HUDEP-2 (cell line): ENCODE data around the gene ANAPC4.
"Not testable (repeated sequence)": the region's sequence is repeated elsewhere in the genome, so short reads cannot be mapped to it uniquely, and the experiment has no call there.

Source experiments
- DNase-seq, 76 experiments: peaks; one replicate each; lab custom pipeline; 2025; ENCODE audit not compliant: unreplicated experiment in 76 of 76; lab: John Stamatoyannopoulos, UW

Gene ANAPC4, protein sequence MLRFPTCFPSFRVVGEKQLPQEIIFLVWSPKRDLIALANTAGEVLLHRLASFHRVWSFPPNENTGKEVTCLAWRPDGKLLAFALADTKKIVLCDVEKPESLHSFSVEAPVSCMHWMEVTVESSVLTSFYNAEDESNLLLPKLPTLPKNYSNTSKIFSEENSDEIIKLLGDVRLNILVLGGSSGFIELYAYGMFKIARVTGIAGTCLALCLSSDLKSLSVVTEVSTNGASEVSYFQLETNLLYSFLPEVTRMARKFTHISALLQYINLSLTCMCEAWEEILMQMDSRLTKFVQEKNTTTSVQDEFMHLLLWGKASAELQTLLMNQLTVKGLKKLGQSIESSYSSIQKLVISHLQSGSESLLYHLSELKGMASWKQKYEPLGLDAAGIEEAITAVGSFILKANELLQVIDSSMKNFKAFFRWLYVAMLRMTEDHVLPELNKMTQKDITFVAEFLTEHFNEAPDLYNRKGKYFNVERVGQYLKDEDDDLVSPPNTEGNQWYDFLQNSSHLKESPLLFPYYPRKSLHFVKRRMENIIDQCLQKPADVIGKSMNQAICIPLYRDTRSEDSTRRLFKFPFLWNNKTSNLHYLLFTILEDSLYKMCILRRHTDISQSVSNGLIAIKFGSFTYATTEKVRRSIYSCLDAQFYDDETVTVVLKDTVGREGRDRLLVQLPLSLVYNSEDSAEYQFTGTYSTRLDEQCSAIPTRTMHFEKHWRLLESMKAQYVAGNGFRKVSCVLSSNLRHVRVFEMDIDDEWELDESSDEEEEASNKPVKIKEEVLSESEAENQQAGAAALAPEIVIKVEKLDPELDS

DNA sequence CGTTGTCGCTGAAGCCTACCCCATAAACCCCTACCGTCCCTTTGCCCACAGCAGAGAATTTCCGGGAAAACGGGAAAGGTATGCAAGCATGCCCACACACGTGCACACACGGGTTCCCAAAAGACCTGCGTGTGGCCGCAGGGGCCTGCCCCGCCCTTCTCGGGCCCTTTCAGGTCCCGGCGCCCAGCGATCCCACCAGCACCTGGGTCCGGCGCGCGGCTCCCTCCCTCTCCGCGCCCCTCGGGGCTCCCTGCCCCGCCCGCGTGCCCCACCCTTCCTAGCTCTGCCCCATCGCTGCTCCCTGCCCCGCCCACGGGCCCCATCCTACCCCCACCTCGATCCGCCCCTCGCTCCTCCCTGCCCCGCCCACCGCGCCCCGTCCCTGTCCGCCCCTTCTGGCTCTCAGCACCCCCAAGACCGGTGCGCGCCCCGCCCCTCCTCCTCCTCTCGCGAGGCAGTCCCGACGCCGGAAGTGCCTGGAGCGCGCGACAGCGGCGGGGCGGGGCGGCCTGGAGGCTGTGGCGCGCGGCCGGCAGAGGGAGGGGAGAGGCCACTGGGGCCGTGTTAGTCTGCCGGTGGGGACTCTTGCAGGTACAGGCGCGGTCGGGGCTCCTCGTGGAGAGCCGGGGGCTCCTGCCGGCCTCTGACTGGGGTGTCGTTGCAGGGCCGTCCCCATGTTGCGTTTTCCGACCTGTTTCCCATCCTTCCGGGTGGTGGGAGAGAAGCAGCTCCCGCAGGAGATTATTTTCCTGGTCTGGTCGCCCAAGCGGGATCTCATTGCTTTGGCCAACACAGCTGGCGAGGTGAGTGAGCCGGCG lies at the start of gene ANAPC4:
ANAPC4 (plus strand) TSS at position 510 of the 818 bp plus-strand sequence; CDS start at position 675, 165 bp downstream.
- peak; percentile 10 to 98 (median 94) for DNase-seq

DNA sequence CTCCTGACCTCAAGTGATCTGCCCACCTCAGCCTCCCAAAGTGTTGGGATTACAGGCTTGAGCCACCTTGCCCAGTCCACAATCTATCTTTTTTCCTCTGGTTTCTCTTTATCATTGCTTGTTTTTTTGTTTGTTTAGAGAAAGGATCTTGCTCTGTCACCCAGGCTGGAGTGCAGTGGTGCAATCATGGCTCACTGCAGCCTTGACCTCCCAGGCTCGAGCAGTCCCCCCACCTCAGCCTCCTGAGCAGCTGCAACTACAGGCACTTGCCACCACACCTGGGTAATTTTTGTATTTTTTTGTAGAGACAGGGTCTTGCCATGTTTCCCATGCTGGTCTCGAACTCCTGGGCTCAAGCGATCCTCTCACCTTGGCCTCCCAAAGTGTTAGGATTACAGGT lies 48.6 kb upstream of the ANAPC4 start:
- not testable (repeated sequence) for DNase-seq

DNA sequence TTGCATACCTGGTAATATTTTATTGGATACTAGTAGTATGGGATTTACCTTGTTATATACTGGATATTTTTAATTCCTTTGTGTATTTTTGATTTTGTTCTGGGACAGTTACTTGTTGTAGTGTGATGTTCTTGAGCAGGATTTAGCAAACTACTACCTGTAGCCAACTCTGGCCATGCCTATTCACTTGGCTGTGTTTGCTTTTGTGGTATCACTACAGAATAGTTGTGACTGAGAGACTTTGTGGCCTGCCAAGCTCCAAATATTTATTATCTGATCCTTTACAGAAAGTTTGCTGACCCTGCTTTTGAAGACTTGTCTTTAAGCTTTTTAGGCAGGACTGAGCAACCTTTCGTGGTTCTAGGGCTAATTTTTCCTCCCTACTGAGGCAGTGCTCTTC lies 46.7 kb upstream of the ANAPC4 start:
- DNase-seq, result no peak

DNA sequence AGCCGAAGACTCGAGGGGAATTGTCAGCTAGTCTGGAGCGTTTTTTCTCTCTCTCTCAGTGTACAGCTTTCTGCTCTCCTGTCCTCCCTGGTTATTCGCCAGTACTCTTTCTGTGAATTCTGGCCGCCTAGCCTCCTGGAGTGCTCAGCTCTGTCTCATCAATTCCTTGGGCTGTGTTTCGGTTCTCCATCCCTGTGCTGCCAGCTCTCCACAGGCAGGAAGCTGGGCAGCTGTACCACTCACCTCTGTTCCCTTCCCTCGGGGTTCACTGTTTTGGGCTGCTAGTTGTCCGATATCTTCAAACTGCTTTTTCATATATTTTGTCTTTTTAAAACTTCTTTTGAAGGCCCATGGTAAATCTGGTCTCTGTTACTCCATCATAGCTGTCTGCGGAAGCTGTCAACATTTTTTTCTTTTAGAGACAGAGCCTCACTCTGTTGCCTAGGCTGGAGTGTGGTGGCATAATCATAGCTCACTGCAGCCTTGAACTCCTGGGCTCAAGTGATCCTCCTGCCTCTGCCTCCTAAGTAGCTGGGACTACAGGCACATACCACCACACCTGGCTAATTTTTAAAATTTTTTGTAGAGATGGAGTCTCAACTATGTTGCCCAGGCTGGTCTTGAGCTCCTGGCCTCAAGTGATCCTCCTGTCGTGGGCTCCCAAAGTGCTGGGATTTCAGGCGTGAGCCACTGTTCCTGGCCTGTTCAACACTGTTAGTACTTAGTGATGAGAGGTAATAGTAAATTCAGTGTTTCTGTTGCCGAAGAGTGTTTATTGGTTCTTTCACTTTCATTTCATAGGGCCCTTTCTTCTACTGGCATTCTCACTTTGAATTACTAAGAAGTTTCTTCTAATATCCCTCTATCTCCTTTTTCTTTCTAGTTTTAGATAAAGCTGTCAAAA lies 45.9 kb upstream of the ANAPC4 start:
- DNase-seq, result no peak

DNA sequence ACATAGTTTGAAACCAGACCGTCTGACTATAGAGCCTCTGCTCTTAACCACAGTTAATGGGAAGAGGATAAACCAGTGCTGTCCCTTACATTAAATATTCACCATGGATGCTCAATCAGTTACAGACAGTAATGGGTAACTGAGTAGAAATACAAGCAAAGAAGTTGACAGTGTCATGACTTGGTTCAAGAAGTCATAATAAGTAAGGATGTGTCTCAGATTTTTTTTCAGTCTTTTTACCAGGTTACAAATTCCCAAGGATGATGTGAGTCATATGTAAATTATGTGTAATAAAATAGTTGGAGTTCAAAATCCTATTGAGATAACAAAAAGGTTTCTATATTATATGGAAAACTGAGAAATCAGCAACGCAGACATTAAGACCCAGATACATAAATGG lies 33.4 kb upstream of the ANAPC4 start:
- no peak for DNase-seq

DNA sequence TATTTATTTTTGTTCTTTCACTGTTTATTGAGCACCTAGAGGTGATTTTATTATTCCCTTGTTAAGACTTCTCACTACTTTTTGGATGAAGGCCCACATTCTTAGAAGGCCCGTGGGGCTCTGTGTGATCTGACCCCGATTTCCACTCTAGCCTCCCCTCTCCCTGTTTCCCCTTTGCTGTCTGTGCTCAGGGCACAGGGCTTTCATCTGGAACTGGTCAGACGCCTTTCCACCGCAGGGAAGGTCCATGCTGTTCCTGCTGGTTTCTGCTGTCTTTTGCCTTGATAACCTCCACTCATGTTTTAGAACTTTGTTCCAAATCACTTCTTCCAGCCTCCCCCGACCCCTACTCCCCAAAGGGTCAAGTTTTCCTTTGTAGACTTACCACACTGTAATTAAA lies 31.3 kb upstream of the ANAPC4 start:
- DNase-seq, result no peak

DNA sequence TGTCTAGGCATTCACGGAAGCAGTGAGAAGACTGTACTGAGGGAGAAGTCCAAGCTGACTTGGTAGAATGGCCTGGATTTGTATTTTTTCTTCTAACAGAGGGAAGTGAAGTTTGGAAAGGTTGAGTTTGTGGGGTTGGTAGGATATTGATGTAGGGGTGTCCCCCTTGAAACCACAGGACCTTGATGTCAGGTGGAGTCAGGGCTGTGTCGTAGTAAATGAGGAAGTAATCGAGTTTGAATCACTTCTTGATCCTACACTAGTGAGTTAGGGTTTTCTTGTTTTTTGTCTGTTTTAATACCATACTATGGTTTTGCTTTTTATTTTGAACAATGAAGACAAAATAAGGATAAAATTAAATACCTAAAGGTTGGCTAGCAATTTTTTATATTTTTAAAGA lies 30.1 kb upstream of the ANAPC4 start:
- no peak for DNase-seq

DNA sequence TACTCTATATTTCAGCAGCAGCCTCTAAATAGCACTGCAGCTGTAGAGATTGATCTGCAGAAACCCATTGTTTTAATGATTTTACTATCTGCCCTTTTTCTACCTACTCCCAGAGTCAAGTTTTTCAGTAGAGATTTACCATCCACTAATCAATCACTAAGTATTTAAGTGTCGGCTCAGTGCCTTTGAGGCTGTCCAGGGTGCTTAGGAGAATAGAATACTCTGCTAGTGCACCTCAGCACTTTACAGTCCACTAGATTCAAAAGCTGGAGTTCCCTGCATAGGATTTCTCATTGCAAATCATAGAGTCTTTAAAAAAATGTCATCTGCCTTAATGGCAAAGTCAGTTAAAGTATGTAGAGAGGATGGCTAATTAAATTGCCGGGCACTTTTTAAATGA lies 29.6 kb upstream of the ANAPC4 start:
- no peak for DNase-seq

DNA sequence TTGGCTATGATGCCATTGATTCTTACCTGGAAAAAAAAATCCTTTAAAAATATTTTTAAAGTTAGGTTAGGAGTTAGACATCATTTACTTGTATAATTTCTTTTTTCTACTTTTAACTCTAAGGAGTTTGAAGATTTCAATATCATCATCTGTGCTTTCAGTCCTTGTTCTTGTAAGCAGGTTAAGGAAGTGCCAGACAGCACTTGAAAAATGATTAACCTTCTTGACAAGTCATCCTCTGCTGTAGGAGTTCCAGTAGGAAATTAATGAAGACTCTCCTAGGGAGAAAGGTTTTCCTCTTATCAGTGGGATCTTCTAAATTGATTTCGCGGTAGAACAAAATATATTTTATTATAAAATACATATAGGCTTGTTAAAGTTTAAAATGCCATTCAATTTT lies 29.1 kb upstream of the ANAPC4 start:
- no peak for DNase-seq

DNA sequence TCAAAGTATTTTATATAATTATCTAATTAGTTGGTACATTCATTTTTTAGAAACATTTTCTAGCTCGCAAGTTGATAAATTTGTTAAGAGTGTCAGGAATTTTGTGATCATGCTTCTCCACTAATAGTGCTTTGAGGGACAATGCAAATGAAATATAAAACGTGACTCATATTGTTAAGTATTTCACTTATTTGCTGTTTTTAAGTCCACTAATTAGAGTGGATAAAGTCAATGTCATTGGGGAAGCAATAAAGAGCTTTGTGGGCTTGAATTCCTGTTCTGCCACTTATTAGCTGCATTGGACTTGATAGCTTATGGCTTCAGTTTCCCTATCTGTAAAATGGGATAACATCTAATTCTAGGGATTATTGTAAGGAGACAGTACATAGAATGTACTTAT lies 26.5 kb upstream of the ANAPC4 start:
- no peak for DNase-seq

DNA sequence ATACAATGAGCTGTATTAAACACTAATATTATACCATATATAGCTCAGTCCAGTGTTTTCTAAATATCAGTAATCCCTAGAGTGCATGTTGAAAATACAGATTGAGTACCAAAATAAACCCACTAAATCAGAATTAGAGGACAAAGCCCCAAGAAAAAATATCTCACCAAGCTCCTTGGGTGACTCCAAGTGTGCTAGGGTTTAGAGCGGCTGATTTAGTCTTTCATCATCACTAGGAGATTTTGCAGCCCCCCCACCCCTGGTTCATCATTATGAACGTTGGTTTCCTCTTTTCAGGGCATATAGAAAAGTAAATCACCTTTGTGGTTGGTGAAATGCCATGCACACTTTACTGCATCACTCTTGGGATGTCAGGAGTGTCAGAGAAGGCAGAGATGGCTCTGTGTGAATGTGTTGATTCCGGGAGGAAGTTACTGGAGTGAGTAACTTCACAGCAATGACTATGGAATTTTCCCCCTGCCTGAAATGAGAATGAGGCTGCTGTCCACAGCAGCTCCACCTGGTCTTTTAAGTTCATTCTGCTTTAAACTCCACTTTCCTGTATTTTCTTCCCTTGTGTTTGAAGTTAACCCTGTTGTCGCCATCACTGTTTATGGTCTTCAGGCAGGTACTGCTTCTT lies 25.2 kb upstream of the ANAPC4 start:
- DNase-seq, result no peak

DNA sequence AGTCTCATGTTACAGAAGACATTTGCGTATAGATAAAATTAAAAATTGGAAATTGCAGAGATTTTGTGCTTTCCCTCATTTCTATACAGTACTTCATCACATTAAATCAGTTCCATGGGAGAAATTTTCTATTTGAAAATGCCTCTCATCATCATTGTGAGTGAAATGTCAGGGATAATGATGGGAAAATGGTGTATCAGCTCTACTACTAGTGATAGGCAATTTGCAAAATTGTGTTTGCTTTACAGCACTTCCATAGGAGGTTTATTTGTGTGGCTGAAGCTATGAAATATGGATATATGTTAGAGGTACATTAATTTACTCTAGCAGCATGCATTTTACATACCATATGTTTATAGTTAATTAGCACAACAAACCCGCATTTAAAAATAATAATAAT lies 21.0 kb upstream of the ANAPC4 start:
- DNase-seq, result no peak

DNA sequence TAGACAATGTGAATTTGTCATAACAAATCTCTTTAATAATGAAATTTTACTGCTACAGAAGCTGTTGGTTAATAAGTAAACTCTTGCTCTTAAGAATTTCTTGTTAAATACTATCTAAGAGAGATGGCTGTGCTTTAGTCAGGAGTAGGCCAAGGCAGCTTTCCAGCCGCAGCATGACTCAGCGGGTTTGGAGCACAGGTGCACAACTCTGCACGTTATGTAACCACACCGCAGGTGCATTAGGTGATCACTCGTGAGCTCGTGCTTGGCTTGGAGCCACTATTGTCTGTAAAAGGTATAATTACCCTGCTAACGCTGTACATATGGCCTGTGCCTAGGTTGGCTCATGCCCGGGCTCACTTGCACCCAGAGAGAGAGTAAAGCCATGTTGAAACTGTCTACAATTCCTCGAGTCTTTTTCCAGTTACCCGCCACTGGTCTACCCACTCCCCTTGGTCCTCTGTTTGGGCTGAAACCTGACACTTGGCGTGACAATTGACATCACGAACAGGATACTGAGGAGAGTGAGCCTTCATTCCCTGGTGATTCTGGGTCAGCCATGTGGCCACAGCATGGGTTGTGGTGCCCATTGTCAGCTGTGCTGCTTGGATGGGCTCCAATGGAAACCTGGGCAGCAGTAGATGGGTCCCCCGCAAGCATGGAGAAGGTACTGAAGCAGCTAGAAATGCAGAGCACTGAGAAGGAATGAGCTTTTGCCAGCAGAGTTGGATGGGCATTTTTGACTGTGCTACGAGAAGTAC lies 18.4 kb upstream of the ANAPC4 start:
- DNase-seq, result no peak

DNA sequence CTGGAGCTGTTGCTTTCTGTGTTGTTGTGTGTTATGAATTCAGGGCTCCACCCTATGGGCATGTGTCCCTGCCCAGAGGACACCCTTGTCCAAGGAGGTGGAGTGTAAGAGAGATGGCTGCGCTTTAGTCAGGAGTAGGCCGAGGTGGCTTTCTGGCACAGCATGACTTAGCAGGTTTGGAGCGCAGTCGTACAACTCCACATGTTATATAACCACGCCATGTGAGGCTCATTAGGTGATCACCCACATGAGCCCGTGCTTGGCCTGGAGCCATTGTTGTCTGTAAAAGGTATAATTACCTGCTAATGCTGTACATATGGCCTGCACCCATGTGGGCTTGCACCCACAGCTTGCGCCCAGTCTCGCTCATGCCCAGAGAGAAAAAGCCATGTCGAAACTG lies 15.8 kb upstream of the ANAPC4 start:
- no peak for DNase-seq

DNA sequence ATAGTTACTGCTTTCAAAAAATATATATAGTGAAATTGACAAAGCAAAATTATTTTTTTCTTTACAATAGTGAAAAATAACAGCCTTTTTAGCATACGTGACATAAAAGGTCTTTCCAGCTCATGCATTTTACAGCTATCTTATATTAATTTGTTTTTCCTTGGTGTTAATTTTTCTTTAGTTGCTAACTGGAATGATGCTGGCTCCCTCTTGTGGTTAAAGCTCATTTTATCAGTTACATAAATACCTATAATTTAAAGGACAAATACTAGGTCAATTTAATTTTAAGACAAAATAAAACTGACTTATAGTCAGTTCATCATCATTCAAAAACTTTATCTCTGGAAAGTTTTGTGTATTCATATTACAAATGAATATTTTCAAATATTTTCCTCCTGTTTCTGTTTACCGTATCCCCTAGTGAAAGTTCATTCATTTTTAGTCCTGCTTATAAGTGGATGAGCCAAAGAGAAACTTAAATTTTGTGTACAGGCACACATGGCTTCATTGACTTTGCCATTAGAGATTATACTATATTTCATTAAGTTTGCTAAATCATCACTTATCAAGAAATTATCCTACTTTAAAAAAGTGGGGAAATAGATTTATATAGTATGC lies 9.9 kb upstream of the ANAPC4 start:
- peak in 16 of 76 experiments; percentile 3 to 44 (median 19) for DNase-seq

DNA sequence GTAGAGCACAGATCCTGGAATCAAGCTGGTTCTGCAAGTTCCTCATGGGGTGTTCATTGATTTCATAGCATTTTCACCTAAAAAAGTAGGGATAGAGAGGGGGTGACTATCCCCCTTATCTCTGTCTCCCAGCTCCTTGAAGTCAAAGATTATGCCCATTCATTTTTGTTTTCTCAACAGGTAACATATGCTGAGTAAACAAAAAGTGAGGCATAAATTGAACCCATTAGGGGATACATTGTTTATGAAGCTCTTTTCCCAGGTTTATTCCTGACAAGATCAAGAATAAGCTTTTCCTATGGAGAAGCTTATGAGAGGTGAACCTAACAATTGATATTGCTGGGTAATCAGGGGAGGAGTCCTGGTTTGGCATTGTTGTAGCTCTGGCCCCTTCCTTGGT lies 9.2 kb upstream of the ANAPC4 start:
- no peak for DNase-seq

DNA sequence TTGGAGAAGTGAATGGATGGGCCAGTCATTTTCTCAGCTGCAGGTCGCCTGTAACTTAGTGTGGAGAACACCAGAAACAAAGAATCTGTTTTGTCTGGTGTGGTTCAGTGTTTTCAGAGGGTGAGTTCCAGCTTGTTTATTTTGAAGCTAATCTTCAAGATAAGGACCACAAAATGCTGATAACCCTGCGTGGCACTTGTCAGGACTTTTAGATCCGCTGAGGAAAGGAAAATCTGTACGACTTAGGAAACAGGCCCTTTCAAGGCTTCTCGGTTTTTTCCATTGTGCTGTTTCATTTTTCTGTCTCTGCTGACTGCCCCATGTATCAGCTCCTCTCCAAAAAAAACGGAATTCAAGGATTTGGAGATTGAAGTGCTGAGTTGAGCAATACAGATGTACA lies 8.7 kb upstream of the ANAPC4 start:
- no peak for DNase-seq

DNA sequence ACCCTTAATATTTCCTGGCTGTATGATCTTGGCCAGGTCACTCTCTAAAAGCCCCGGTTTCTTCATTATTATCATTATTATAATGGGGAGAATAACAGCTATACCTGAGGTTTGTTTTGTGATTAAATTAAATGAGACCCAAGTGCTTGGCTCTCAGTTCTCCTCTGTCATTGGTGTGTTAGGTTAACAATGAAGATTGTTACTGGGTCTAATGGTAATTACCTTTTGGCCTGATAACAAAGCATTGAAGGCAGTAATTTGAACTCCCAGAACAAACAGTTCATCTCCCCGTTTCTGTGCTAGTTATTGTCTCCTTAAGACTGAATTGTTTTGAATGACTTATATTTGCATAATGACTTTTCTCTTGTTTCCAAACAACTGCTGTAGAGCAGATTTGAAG lies 6.8 kb upstream of the ANAPC4 start:
- DNase-seq, result no peak

DNA sequence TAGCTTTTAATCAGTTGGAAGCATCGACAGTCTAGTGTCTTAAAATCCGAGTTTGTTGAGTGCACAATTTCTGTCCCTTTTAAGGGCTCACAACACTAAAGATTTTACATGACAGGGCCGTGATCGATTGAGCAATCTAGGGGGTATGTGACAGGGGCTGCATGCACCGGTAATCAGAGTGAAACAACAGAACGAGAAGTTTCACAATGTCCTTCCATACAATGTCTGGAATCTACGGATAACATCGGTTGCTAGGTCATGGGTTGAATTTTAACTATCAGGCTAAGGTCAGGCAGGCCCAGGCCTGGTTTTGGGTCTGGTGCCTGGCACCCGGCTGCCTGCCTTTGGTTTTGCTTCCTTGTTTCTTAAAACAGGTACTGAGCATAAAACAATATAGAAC lies 4.5 kb upstream of the ANAPC4 start:
- not testable (repeated sequence) for DNase-seq
